NB4 (cell line): ENCODE data around the gene ZC3H7A.

Experiments used
- CTCF ChIP-seq: IDR thresholded peaks from one replicate; pipeline ENCODE4 v1.5.1; 2012; ENCODE audit warnings: low read depth, low read length
- MYC ChIP-seq: IDR thresholded peaks from 2 replicates; pipeline ENCODE4 v1.6.1; 2011; ENCODE audit warnings: low read depth, low read length
- POLR2A ChIP-seq: IDR thresholded peaks from 2 replicates; pipeline ENCODE4 v1.6.1; 2011; ENCODE audit warnings: mild to moderate bottlenecking; ENCODE audit not compliant: insufficient read length; ENCODE audit errors: extremely low read depth

- TF ChIP-seq CTCF (no peak), POLR2A (no peak), MYC (no peak)
Observed at GRCh38 chr16:11791144-11791828, 5.8 kb downstream of the ZC3H7A start.
